PFSK-1 (cell line): ENCODE measurements around the gene PRDM2.

ENCODE experiments used
- FOXP2 ChIP-seq: optimal IDR thresholded peaks from 2 replicates; pipeline ENCODE3; 2011; ENCODE audit warnings: borderline replicate concordance, control low read depth, inconsistent platforms; ENCODE audit not compliant: insufficient read depth; ENCODE audit errors: extremely low read length, extremely low read depth
- POLR2AphosphoS5 ChIP-seq: IDR thresholded peaks from 2 replicates; pipeline ENCODE4 v1.6.1; 2012; ENCODE audit warnings: low read depth, mild to moderate bottlenecking, control low read depth, low read length, moderate library complexity
- SIN3A ChIP-seq: IDR thresholded peaks from 2 replicates; pipeline ENCODE4 v1.6.1; 2012; ENCODE audit warnings: mild to moderate bottlenecking, low read length, moderate library complexity, borderline replicate concordance; ENCODE audit not compliant: insufficient read depth
- TAF1 ChIP-seq: IDR thresholded peaks from 2 replicates; pipeline ENCODE4 v1.6.1; 2012; ENCODE audit warnings: low read length, control low read depth, borderline replicate concordance; ENCODE audit not compliant: insufficient read depth
- TF ChIP-seq, protein P1 (sequence below), 2 experiments: IDR thresholded peaks; 2 replicates each; pipeline versions ENCODE4 v1.6.1 to v1.8.0; 2011 to 2012; ENCODE audit warnings: low read depth in 2 of 2, low read length in 2 of 2, control low read depth in 1 of 2, inconsistent platforms in 1 of 2, mild to moderate bottlenecking in 1 of 2, moderate library complexity in 1 of 2; ENCODE audit not compliant: insufficient read depth in 1 of 2

DNA sequence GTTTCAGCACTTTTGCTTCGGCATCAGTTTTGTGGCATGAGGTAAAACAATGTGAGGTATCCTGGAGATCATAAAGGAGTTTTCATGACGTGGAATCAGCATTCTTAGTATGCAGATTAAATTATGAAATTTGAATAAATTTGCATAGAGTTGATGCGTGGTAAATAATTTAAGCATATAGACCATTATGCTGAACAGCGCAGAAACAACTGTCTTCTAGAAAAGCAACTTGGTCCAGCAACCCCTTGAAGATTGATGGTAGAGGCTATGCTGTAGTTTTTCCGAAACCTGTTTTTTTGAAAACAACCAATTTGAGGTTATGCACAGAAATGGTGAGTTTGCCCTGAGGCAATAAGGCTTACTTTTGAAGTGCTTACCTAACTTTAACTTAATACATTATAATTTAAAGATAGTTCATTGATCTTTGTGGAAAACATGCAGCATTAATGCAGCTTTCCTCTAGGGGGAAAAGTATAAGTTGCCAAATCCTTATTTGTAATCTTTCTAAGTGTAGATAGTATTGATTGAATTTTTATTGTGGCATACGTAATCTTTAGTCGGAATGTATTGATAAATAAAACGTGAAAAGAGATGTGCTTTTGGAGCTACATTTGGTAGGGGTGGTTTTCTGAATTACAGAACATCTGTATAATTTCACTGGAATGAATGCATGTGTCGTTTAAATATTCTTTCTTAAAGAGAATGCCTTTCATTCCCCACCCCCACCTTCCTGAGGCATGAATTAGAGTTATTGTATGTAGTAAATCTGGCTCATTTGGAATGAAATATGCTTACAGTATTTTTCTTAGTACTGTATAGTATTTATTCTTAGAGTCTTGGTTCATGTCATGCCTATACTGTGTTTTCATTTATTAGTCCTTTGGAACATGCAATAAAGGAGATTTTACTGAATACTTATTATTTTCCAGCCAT is 3.8 kb downstream of the PRDM2 start:
- TF ChIP-seq, protein P1, sequence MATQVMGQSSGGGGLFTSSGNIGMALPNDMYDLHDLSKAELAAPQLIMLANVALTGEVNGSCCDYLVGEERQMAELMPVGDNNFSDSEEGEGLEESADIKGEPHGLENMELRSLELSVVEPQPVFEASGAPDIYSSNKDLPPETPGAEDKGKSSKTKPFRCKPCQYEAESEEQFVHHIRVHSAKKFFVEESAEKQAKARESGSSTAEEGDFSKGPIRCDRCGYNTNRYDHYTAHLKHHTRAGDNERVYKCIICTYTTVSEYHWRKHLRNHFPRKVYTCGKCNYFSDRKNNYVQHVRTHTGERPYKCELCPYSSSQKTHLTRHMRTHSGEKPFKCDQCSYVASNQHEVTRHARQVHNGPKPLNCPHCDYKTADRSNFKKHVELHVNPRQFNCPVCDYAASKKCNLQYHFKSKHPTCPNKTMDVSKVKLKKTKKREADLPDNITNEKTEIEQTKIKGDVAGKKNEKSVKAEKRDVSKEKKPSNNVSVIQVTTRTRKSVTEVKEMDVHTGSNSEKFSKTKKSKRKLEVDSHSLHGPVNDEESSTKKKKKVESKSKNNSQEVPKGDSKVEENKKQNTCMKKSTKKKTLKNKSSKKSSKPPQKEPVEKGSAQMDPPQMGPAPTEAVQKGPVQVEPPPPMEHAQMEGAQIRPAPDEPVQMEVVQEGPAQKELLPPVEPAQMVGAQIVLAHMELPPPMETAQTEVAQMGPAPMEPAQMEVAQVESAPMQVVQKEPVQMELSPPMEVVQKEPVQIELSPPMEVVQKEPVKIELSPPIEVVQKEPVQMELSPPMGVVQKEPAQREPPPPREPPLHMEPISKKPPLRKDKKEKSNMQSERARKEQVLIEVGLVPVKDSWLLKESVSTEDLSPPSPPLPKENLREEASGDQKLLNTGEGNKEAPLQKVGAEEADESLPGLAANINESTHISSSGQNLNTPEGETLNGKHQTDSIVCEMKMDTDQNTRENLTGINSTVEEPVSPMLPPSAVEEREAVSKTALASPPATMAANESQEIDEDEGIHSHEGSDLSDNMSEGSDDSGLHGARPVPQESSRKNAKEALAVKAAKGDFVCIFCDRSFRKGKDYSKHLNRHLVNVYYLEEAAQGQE (IDR thresholded peaks at IDR 0.05; ENCODE audit: insufficient read depth in 1 of 2, low read depth in 2 of 2, low read length in 2 of 2): no peak
- TF ChIP-seq POLR2AphosphoS5 (no peak), SIN3A (no peak), TAF1 (no peak), FOXP2 (no peak)
